Activated CD4-positive, alpha-beta T cell treated with anti-CD3 and anti-CD28 coated beads, Interleukin-2, amount 10 ng/mL, durations not matched to agents 24 days and 14 days (primary cell): ENCODE data around the gene C6orf141. TPM values are rescaled to one million over a fixed set of nuclear protein-coding genes. Genes with fewer than 3 reads are reported as not detected.

Experiments used
- DNase-seq: peaks from one replicate; pipeline ENCODE4 v3.0.0; 2022
- H3K27ac Mint-ChIP-seq: one replicate; pipeline ENCODE4 v1.8.0; 2022; ENCODE audit warnings: mild to moderate bottlenecking, mixed read lengths
- H3K27me3 Mint-ChIP-seq: one replicate; pipeline ENCODE4 v1.8.0; 2022; ENCODE audit warnings: mixed read lengths
- H3K36me3 Mint-ChIP-seq: one replicate; pipeline ENCODE4 v1.8.0; 2022; ENCODE audit warnings: low read depth, mild to moderate bottlenecking, mixed read lengths
- H3K4me1 Mint-ChIP-seq: one replicate; pipeline ENCODE4 v1.8.0; 2021; ENCODE audit warnings: mixed read lengths
- H3K4me3 Mint-ChIP-seq: one replicate; pipeline ENCODE4 v1.8.0; 2022; ENCODE audit warnings: mild to moderate bottlenecking, moderate library complexity, mixed read lengths
- H3K9me3 Mint-ChIP-seq: one replicate; pipeline ENCODE4 v1.8.0; 2021; ENCODE audit warnings: mixed read lengths
- intact Hi-C: fragments of 100-400 bp; cut with micrococcal nuclease; formaldehyde crosslinking; loops from one replicate; pipeline ENCODE4 v1.15.1; 2023
- total RNA-seq: library from RNA; stranded (reverse); gene quantifications from 2 replicates; pipeline ENCODE4 v1.2.3, GENCODE V29; 2022

Gene C6orf141
- total RNA-seq, 1 donor from 2014 or later, result not detected

GRCh38 chr6:49548613-49549304, 1.7 kb upstream of the C6orf141 start:
- Mint-ChIP-seq H3K4me1 (peaks cover 17% of the 10 kb centered on the region), H3K27me3 (peaks cover 39% of the 10 kb centered on the region), H3K36me3 (no peaks in the 10 kb centered on the region), H3K4me3 (no peak overlapping the region), H3K27ac (no peak overlapping the region), H3K9me3 (no peaks in the 10 kb centered on the region)
- DNase-seq, result peak; percentile 24
- intact Hi-C loops, result no loop called here

- Mint-ChIP-seq H3K27me3 (peaks cover 41% of the 10 kb centered on the region), H3K4me1 (peaks cover 18% of the 10 kb centered on the region), H3K4me3 (peak overlapping the region; percentile 83), H3K36me3 (no peaks in the 10 kb centered on the region), H3K9me3 (no peaks in the 10 kb centered on the region), H3K27ac (peak overlapping the region; percentile 10)
- intact Hi-C loops, result loop anchor here (2.0 kb wide), 1 partner anchor 87 kb away; the partner anchor contains the start of genes CENPQ and MMUT
- peak; percentile 16 for DNase-seq
These were observed 577 bp upstream of the C6orf141 start for GRCh38 chr6:49549691-49550491.

GRCh38 chr6:49551078-49551865, 804 bp downstream of the C6orf141 start:
- intact Hi-C loops, result loop anchor here (2.0 kb wide), 1 partner anchor 88 kb away; the partner anchor contains the start of genes CENPQ and MMUT
- peaks cover 39% of the 10 kb centered on the region for H3K27me3 Mint-ChIP-seq
- peaks cover 21% of the 10 kb centered on the region for H3K4me1 Mint-ChIP-seq
- H3K4me3 Mint-ChIP-seq, result peak overlapping the region; percentile 83
- DNase-seq, result peak; percentile 69
- H3K36me3 Mint-ChIP-seq, result no peaks in the 10 kb centered on the region
- H3K9me3 Mint-ChIP-seq, result no peaks in the 10 kb centered on the region
- H3K27ac Mint-ChIP-seq, result peak overlapping the region; percentile 42

- Mint-ChIP-seq H3K4me3 (peak overlapping the region; percentile 83), H3K9me3 (no peaks in the 10 kb centered on the region), H3K4me1 (peaks cover 24% of the 10 kb centered on the region), H3K27me3 (peaks cover 37% of the 10 kb centered on the region), H3K36me3 (no peaks in the 10 kb centered on the region), H3K27ac (peak overlapping the region; percentile 42)
- peak; percentile 66 for DNase-seq
- intact Hi-C loops, result loop anchor here (2.0 kb wide), 1 partner anchor 89 kb away; the partner anchor contains the start of genes CENPQ and MMUT
These were observed 1.3 kb downstream of the C6orf141 start for GRCh38 chr6:49551866-49552129.

GRCh38 chr6:49552596-49552995, 2.1 kb downstream of the C6orf141 start:
- H3K4me3 Mint-ChIP-seq, result no peak overlapping the region

GRCh38 chr6:49553384-49553783, 2.9 kb downstream of the C6orf141 start:
- no peak for DNase-seq
- Mint-ChIP-seq H3K9me3 (no peaks in the 10 kb centered on the region), H3K4me1 (peaks cover 24% of the 10 kb centered on the region), H3K27me3 (peaks cover 25% of the 10 kb centered on the region), H3K36me3 (no peaks in the 10 kb centered on the region), H3K4me3 (no peak overlapping the region), H3K27ac (no peak overlapping the region)
- intact Hi-C loops, result no loop called here

More at GRCh38 chr6:49552596-49552995, 2.1 kb downstream of the C6orf141 start:
- peaks cover 24% of the 10 kb centered on the region for H3K4me1 Mint-ChIP-seq
- intact Hi-C loops, result no loop called here
- H3K36me3 Mint-ChIP-seq, result no peaks in the 10 kb centered on the region
- H3K9me3 Mint-ChIP-seq, result no peaks in the 10 kb centered on the region
- H3K27me3 Mint-ChIP-seq, result peaks cover 30% of the 10 kb centered on the region
- no peak for DNase-seq
- no peak overlapping the region for H3K27ac Mint-ChIP-seq

GRCh38 chr6:49555951-49556350, 5.5 kb downstream of the C6orf141 start:
- H3K4me1 Mint-ChIP-seq, result peaks cover 18% of the 10 kb centered on the region
- H3K9me3 Mint-ChIP-seq, result no peaks in the 10 kb centered on the region
- DNase-seq, result no peak
- no peaks in the 10 kb centered on the region for H3K36me3 Mint-ChIP-seq
- no peak overlapping the region for H3K27ac Mint-ChIP-seq
- peaks cover 7% of the 10 kb centered on the region for H3K27me3 Mint-ChIP-seq
- no peak overlapping the region for H3K4me3 Mint-ChIP-seq
- intact Hi-C loops, result no loop called here

GRCh38 chr6:49556429-49556837, 6.0 kb downstream of the C6orf141 start:
- intact Hi-C loops, result no loop called here
- Mint-ChIP-seq H3K9me3 (no peaks in the 10 kb centered on the region), H3K4me1 (peaks cover 13% of the 10 kb centered on the region), H3K27ac (no peak overlapping the region), H3K36me3 (no peaks in the 10 kb centered on the region), H3K27me3 (peaks cover 7% of the 10 kb centered on the region), H3K4me3 (no peak overlapping the region)
- DNase-seq, result peak; percentile 61

GRCh38 chr6:49557177-49557576, 6.7 kb downstream of the C6orf141 start:
- intact Hi-C loops, result no loop called here
- no peak for DNase-seq
- peaks cover 3% of the 10 kb centered on the region for H3K27me3 Mint-ChIP-seq
- no peak overlapping the region for H3K27ac Mint-ChIP-seq
- peaks cover 7% of the 10 kb centered on the region for H3K4me1 Mint-ChIP-seq
- no peak overlapping the region for H3K4me3 Mint-ChIP-seq
- no peaks in the 10 kb centered on the region for H3K36me3 Mint-ChIP-seq
- H3K9me3 Mint-ChIP-seq, result no peaks in the 10 kb centered on the region

GRCh38 chr6:49558238-49558637, 7.8 kb downstream of the C6orf141 start:
- intact Hi-C loops, result no loop called here
- H3K4me3 Mint-ChIP-seq, result no peak overlapping the region
- peaks cover 3% of the 10 kb centered on the region for H3K27me3 Mint-ChIP-seq
- H3K27ac Mint-ChIP-seq, result no peak overlapping the region
- H3K9me3 Mint-ChIP-seq, result no peaks in the 10 kb centered on the region
- H3K36me3 Mint-ChIP-seq, result no peaks in the 10 kb centered on the region
- H3K4me1 Mint-ChIP-seq, result peaks cover 7% of the 10 kb centered on the region
- DNase-seq, result no peak

GRCh38 chr6:49563006-49563886, 12.8 kb downstream of the C6orf141 start:
- no peak for DNase-seq
- H3K36me3 Mint-ChIP-seq, result no peaks in the 10 kb centered on the region
- no peak overlapping the region for H3K4me3 Mint-ChIP-seq
- H3K4me1 Mint-ChIP-seq, result peaks cover 3% of the 10 kb centered on the region
- peaks cover 7% of the 10 kb centered on the region for H3K27me3 Mint-ChIP-seq
- no peak overlapping the region for H3K27ac Mint-ChIP-seq
- intact Hi-C loops, result no loop called here
- H3K9me3 Mint-ChIP-seq, result no peaks in the 10 kb centered on the region

GRCh38 chr6:49564552-49564951, 14.1 kb downstream of the C6orf141 start:
- no peak for DNase-seq
- Mint-ChIP-seq H3K27ac (no peak overlapping the region), H3K27me3 (peaks cover 8% of the 10 kb centered on the region), H3K9me3 (no peaks in the 10 kb centered on the region), H3K36me3 (no peaks in the 10 kb centered on the region), H3K4me1 (peaks cover 3% of the 10 kb centered on the region), H3K4me3 (no peak overlapping the region)
- intact Hi-C loops, result no loop called here

- H3K4me3 Mint-ChIP-seq, result no peak overlapping the region
- H3K36me3 Mint-ChIP-seq, result no peaks in the 10 kb centered on the region
- peaks cover 3% of the 10 kb centered on the region for H3K4me1 Mint-ChIP-seq
- H3K27me3 Mint-ChIP-seq, result peaks cover 8% of the 10 kb centered on the region
- no peak overlapping the region for H3K27ac Mint-ChIP-seq
- intact Hi-C loops, result no loop called here
- no peaks in the 10 kb centered on the region for H3K9me3 Mint-ChIP-seq
- no peak for DNase-seq
These were observed 14.8 kb downstream of the C6orf141 start for GRCh38 chr6:49565261-49565660.
